ENCODE measurements around the gene GABRP. TPM values are rescaled to one million over a fixed set of nuclear protein-coding genes. Genes with fewer than 3 reads are reported as not detected.

GABRP gene
- total RNA-seq, 1 donor from 2014 or later: 3.1 TPM

DNA sequence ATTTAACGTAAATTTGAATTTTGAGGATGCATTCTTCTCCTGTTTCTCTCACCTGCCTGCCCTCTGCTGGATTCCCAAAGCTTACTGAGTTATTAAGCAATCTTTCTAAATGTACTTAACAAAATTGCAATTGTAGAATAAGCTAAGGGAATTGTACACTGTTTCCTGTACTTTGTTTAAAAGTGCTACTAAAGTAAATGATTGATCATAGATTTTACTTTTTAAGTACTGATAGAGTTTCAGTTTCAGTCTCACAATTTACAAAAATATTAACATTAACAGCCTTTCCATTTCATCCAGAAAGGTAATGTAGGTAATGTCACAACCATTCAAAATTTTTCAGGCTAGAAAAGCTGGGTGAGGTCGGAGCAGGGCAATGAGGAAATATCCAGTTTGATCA is 73.5 kb downstream of the GABRP start:
- Mint-ChIP-seq H3K36me3 (ENCODE audit: insufficient read depth) (peaks cover 6% of the 10 kb centered on the region), H3K27ac (no peak overlapping the region), H3K4me3 (ENCODE audit: low read depth) (no peak overlapping the region), H3K27me3 (no peaks in the 10 kb centered on the region), H3K9me3 (ENCODE audit: low read depth) (peaks cover 22% of the 10 kb centered on the region), H3K4me1 (ENCODE audit: low read depth) (no peaks in the 10 kb centered on the region)
- TF ChIP-seq, protein P1, sequence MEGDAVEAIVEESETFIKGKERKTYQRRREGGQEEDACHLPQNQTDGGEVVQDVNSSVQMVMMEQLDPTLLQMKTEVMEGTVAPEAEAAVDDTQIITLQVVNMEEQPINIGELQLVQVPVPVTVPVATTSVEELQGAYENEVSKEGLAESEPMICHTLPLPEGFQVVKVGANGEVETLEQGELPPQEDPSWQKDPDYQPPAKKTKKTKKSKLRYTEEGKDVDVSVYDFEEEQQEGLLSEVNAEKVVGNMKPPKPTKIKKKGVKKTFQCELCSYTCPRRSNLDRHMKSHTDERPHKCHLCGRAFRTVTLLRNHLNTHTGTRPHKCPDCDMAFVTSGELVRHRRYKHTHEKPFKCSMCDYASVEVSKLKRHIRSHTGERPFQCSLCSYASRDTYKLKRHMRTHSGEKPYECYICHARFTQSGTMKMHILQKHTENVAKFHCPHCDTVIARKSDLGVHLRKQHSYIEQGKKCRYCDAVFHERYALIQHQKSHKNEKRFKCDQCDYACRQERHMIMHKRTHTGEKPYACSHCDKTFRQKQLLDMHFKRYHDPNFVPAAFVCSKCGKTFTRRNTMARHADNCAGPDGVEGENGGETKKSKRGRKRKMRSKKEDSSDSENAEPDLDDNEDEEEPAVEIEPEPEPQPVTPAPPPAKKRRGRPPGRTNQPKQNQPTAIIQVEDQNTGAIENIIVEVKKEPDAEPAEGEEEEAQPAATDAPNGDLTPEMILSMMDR (IDR thresholded peaks at IDR 0.05; ENCODE audit: unreplicated experiment): no peak
- DNase-seq (ENCODE audit: low spot score, unreplicated experiment): no peak

DNA sequence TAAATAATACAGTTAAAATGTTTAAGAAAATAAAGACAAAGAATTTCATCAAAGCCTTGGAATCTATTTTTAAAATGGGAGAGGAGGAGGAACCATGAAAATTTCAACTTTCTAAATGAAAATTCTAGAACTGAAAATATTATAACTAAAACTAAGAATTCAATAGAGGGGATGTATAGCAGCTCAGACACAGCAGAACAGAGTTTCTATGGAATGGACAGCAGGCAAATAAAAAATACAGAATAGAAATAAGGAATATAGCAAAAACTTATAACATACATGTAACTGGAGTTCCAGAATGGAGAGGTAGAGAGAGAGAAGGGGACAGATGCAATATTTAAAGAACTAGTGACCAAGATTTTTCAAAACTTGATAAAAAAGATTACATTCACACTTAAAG is 76.9 kb downstream of the GABRP start:
- peaks cover 6% of the 10 kb centered on the region for H3K36me3 Mint-ChIP-seq (ENCODE audit: insufficient read depth)
- peak overlapping the region; percentile 71 for H3K27ac Mint-ChIP-seq
- peak overlapping the region; percentile 75 for H3K4me3 Mint-ChIP-seq (ENCODE audit: low read depth)
- TF ChIP-seq, protein P1 (IDR thresholded peaks at IDR 0.05; ENCODE audit: unreplicated experiment): no peak
- no peak for DNase-seq (ENCODE audit: low spot score, unreplicated experiment)
- H3K4me1 Mint-ChIP-seq (ENCODE audit: low read depth): peaks cover 18% of the 10 kb centered on the region
- H3K27me3 Mint-ChIP-seq: peaks cover 12% of the 10 kb centered on the region
- peaks cover 22% of the 10 kb centered on the region for H3K9me3 Mint-ChIP-seq (ENCODE audit: low read depth)

DNA sequence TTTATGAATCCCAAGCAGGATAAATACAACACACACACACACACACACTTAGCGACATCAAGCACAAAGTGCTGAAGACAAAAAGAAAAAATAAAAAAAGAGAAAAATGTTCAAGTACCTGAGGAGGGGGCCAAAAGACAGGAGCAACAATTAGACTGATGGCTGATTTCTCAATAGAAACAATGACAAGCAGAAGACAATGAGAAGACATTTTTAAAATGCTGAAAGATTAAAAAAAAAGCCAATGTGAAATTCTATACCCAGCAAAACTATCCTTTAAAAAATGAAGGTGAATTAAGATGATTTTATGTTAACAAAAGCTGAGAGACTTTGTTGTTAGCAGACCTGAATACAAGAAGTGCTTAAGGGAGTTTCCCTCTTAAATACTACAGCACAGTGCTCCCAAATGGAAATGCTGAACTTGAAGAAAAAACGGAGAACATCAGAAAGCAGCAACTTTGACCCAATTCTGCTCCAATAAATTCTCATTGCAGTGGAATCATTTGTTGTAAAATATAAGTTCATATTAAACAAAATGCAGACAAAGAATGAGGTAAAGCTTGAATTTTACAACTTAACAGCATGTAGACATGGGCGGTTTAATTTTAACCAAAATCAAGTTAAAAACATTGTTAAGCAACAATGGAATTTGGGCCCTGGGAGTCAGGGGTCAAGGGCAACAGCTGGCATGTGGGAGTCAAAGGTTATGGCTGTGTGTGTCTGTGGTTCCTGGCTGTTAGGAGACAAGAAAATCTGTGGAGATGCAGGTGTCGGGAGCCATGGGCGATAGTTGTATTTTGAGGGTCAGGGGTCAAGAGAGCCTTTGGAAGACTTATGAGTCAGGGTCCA is 77.5 kb downstream of the GABRP start:
- peaks cover 12% of the 10 kb centered on the region for H3K27me3 Mint-ChIP-seq
- TF ChIP-seq, protein P1 (IDR thresholded peaks at IDR 0.05; ENCODE audit: unreplicated experiment): no peak
- H3K27ac Mint-ChIP-seq: peak overlapping the region; percentile 80
- peak overlapping the region; percentile 75 for H3K4me3 Mint-ChIP-seq (ENCODE audit: low read depth)
- peaks cover 6% of the 10 kb centered on the region for H3K36me3 Mint-ChIP-seq (ENCODE audit: insufficient read depth)
- peaks cover 18% of the 10 kb centered on the region for H3K4me1 Mint-ChIP-seq (ENCODE audit: low read depth)
- H3K9me3 Mint-ChIP-seq (ENCODE audit: low read depth): peaks cover 22% of the 10 kb centered on the region
- DNase-seq (ENCODE audit: low spot score, unreplicated experiment): no peak

DNA sequence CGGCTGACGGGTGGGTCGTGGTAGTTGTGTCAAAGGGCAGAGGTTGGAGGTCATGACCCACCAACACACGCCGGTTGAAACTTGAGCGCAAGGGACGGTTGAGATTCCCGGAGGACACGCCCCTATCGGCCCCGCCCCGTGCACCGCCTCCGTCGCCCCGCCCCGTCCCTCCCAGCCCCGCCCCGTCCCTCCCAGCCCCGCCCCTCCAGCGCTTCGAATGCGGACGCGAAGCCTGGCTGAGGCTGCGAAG is 78.1 kb downstream of the GABRP start:
- Mint-ChIP-seq H3K4me3 (ENCODE audit: low read depth) (peak overlapping the region; percentile 75), H3K27me3 (peaks cover 12% of the 10 kb centered on the region), H3K27ac (peak overlapping the region; percentile 80), H3K9me3 (ENCODE audit: low read depth) (peaks cover 22% of the 10 kb centered on the region), H3K4me1 (ENCODE audit: low read depth) (peaks cover 18% of the 10 kb centered on the region), H3K36me3 (ENCODE audit: insufficient read depth) (peaks cover 6% of the 10 kb centered on the region)
- DNase-seq (ENCODE audit: low spot score, unreplicated experiment): no peak
- TF ChIP-seq, protein P1 (IDR thresholded peaks at IDR 0.05; ENCODE audit: unreplicated experiment): no peak

DNA sequence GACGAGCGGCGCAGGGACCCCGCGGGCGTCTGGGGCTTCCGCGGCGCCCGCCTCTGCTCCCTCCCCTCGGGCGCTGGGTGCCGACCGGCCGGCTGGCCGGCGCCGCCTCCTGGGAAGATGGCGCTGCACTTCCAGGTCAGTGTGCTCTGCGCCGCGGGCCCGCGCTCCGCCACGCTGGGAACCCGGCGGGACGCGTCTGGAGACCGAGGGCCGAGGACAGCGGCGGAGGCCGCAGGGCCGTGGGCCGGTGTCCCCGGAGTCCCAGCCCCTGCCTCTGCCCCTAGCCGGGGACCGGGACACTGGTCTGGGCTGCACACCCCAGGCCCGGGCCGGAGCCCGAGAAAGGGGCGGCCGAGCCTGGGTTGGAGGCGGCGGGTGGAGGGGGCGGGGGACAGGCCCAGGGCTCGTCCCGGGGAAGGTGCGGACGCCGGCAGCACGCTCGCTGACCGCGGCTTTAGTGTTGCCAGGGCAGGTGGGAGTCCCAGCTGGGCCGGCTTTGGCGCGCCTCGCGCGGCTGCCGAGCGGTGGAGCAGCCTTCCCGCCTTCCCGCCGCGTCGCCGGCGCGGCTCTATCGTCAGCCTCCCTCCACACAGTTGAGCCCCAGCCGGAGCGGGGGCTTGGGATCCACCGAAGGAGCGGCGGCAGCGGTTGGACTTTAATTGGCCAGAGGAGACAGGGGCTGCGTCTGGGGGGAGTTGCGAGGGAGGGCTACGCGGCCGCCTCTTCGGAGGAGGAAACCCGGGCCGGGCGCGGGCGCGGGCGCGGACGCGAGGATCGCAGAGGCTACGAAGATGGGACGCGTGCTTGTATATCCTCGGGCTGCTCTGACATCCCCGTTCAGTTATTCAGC is 78.6 kb downstream of the GABRP start, which contains the start of gene RANBP17:
TSS of gene RANBP17 (plus strand) at position 102 of the 850 bp plus-strand sequence.
- Mint-ChIP-seq H3K36me3 (ENCODE audit: insufficient read depth) (peaks cover 6% of the 10 kb centered on the region), H3K27ac (peak within 1 kb of the TSS; percentile 80), H3K9me3 (ENCODE audit: low read depth) (peaks cover 22% of the 10 kb centered on the region), H3K27me3 (peaks cover 12% of the 10 kb centered on the region), H3K4me1 (ENCODE audit: low read depth) (peaks cover 18% of the 10 kb centered on the region), H3K4me3 (ENCODE audit: low read depth) (peak within 1 kb of the TSS; percentile 75)
- DNase-seq (ENCODE audit: low spot score, unreplicated experiment): peak; percentile 48
- TF ChIP-seq, protein P1 (IDR thresholded peaks at IDR 0.05; ENCODE audit: unreplicated experiment): peak; percentile 8

Measured in progenitor cell of endocrine pancreas (in vitro differentiated cells).